HepG2 (cell line): ENCODE measurements around the gene PRKAB1. TPM values are rescaled to one million over a fixed set of nuclear protein-coding genes. Genes with fewer than 3 reads are reported as not detected.

Experiments used
- CBX2 ChIP-seq, 2 experiments: fragments of 200-600 bp in 1 of 2; sonication (generic); formaldehyde crosslinking in 1 of 2; IDR thresholded peaks; 2 replicates each; pipeline versions ENCODE4 v1.7.0 to v1.8.1; 2018 to 2022; ENCODE audit warnings: low read depth in 2 of 2, low read length in 1 of 2, mild to moderate bottlenecking in 1 of 2, missing genetic modification reagents in 1 of 2
- GMEB1 ChIP-seq: sonication (generic); formaldehyde crosslinking; IDR thresholded peaks from 2 replicates; pipeline ENCODE4 v1.5.1; 2020; ENCODE audit warnings: missing genetic modification reagents, mild to moderate bottlenecking, borderline replicate concordance
- HMGXB3 ChIP-seq: sonication (generic); formaldehyde crosslinking; IDR thresholded peaks from 2 replicates; pipeline ENCODE4 v1.4.0; 2020; ENCODE audit warnings: missing genetic modification reagents, borderline replicate concordance
- HNF1A ChIP-seq, 2 experiments: sonication (generic) in 1 of 2; formaldehyde crosslinking in 1 of 2; IDR thresholded peaks; 2 replicates each; pipeline versions ENCODE4 v1.4.0 to v1.6.1; 2016 to 2020; ENCODE audit warnings: borderline replicate concordance in 1 of 2, low read depth in 1 of 2, mild to moderate bottlenecking in 1 of 2, missing genetic modification reagents in 1 of 2
- HOXA5 ChIP-seq: sonication (generic); formaldehyde crosslinking; IDR thresholded peaks from 2 replicates; pipeline ENCODE4 v1.4.0; 2020; ENCODE audit warnings: missing genetic modification reagents
- IRF1 ChIP-seq: sonication (generic); formaldehyde crosslinking; IDR thresholded peaks from 2 replicates; pipeline ENCODE4 v1.4.0; 2020; ENCODE audit warnings: low read depth, mild to moderate bottlenecking, missing genetic modification reagents
- NAIF1 ChIP-seq: sonication (generic); formaldehyde crosslinking; IDR thresholded peaks from 2 replicates; pipeline ENCODE4 v1.5.0; 2020; ENCODE audit warnings: mild to moderate bottlenecking, missing genetic modification reagents, borderline replicate concordance
- U2AF1 ChIP-seq: fragments of 200-400 bp; formaldehyde crosslinking; optimal IDR thresholded peaks from 2 replicates; pipeline ENCODE3; 2017; ENCODE audit warnings: mild to moderate bottlenecking, low read depth, low read length
- ZBTB2 ChIP-seq: sonication (generic); formaldehyde crosslinking; IDR thresholded peaks from 2 replicates; pipeline ENCODE4 v1.8.0; 2022; ENCODE audit warnings: low read depth, missing genetic modification reagents
- ZBTB43 ChIP-seq: sonication (generic); formaldehyde crosslinking; conservative IDR thresholded peaks from 2 replicates; pipeline ENCODE4 v1.4.0; 2020; ENCODE audit warnings: missing genetic modification reagents
- ZNF703 ChIP-seq: sonication (generic); formaldehyde crosslinking; IDR thresholded peaks from 2 replicates; pipeline ENCODE4 v1.5.1; 2020; ENCODE audit warnings: missing genetic modification reagents, mild to moderate bottlenecking, moderate library complexity, borderline replicate concordance
- polyA plus RNA-seq, 8 experiments: library from polyadenylated mRNA; depleted of rRNA in 3 of 8; stranded (reverse) in 7 of 8; unstranded in 1 of 8; fragments of >200 nt; fragmentation: Illumina TruSeq in 4 of 8; extraction: Trizol in 4 of 8; gene quantifications; 2 replicates each; pipeline versions ENCODE4 v1.2.1 to v1.2.3, GENCODE V29; 2011 to 2016; ENCODE audit warnings: low read depth in 4 of 8, missing spikeins in 1 of 8, mixed read lengths in 1 of 8; ENCODE audit not compliant: insufficient read depth in 1 of 8
- total RNA-seq, 5 experiments: library from RNA; depleted of rRNA; stranded (reverse); fragments of >200 nt; fragmentation: Illumina TruSeq; extraction: Trizol; gene quantifications; 2 replicates each; pipeline ENCODE4 v1.2.3, GENCODE V29; 2016; ENCODE audit warnings: low read depth in 1 of 5

Gene PRKAB1
- total and polyA plus RNA-seq, 2 of the 13 experiments (the other 11 are each of a cell fraction or from before 2014, with no cell fraction given): 28.4 to 35.5 TPM

- TF ChIP-seq CBX2 (IDR thresholded peaks at IDR 0.05; ENCODE audit: low read depth, low read length) (no peak), CBX2 (CRISPR knock-in tag; IDR thresholded peaks at IDR 0.05; ENCODE audit: low read depth) (no peak), HMGXB3 (CRISPR knock-in tag) (no peak), NAIF1 (CRISPR knock-in tag) (no peak), HOXA5 (CRISPR knock-in tag) (no peak), IRF1 (no peak), ZBTB43 (CRISPR knock-in tag) (no peak), HNF1A (IDR thresholded peaks at IDR 0.05; ENCODE audit: low read depth) (no peak), HNF1A (CRISPR knock-in tag; IDR thresholded peaks at IDR 0.05; ENCODE audit: borderline replicate concordance) (no peak), ZBTB2 (no peak), ZNF703 (CRISPR knock-in tag) (no peak), U2AF1 (no peak), GMEB1 (CRISPR knock-in tag) (no peak)
Measured at GRCh38 chr12:119665164-119665929, 2.6 kb upstream of the PRKAB1 start (continued).
